Omental fat pad (tissue), 4 donors: Measurements from ENCODE around the gene ARHGAP9. TPM values are rescaled to one million over a fixed set of nuclear protein-coding genes. Genes with fewer than 3 reads are reported as not detected.
"Not testable (repeated sequence)": the region's sequence is repeated elsewhere in the genome, so short reads cannot be mapped to it uniquely, and the experiment has no call there.

Experiments
- ATAC-seq: fragments of 150-250 bp; one replicate; pipeline ENCODE4 v1.9.1; 2016; ENCODE audit warnings: mild to moderate bottlenecking, moderate library complexity; ENCODE audit not compliant: low FRiP score
- DNase-seq: peaks from one replicate; pipeline ENCODE4 v3.0.0-alpha.2; 2019; ENCODE audit warnings: low spot score
- CTCF ChIP-seq, 3 donors: fragments of 450-650 bp; IDR thresholded peaks; one replicate each; pipeline ENCODE4 v1.5.1; 2016 to 2017; ENCODE audit warnings: antibody characterized with exemption in 3 of 3, mild to moderate bottlenecking in 3 of 3, moderate library complexity in 2 of 3
- total RNA-seq, 4 donors: library from RNA; depleted of rRNA; stranded (reverse); fragments of >200 nt; gene quantifications; one replicate each; pipeline ENCODE4 v1.1.0, GENCODE V29; 2016

The ARHGAP9 gene
- total RNA-seq, 4 donors from 2014 or later: 13.8 to 85.6 (median 29.8) TPM

DNA sequence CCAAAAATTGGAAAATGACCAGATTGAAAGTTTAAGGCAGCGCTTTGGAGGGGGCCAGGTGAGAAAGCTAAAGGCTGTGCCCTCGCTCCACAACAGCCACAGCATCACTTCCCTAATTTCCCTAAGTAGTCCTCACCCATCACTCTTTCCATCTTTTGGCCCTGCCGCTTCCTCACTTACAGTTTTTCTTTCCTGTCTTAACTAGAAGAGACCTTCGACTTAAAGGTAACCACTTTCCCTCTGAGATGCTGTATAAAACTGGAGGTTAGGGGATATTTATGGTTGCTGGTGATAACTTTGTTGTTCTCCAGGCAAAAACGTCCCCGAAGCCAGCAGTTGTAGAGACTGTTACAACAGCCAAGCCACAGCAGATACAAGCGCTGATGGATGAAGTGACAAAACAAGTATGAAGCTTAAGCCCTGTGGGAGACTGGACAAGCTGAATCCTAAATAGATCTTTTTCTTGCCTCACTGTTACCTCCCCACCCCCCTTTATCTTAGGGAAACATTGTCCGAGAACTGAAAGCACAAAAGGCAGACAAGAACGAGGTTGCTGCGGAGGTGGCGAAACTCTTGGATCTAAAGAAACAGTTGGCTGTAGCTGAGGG is 36.4 kb upstream of the ARHGAP9 start:
- DNase-seq (no peak), ATAC-seq (no peak)
- TF ChIP-seq CTCF (IDR thresholded peaks at IDR 0.05): no peak

- no peak for ATAC-seq
- no peak for TF ChIP-seq CTCF (IDR thresholded peaks at IDR 0.05)
- DNase-seq: no peak
Observed at GRCh38 chr12:57515408-57515933, 35.8 kb upstream of the ARHGAP9 start.

DNA sequence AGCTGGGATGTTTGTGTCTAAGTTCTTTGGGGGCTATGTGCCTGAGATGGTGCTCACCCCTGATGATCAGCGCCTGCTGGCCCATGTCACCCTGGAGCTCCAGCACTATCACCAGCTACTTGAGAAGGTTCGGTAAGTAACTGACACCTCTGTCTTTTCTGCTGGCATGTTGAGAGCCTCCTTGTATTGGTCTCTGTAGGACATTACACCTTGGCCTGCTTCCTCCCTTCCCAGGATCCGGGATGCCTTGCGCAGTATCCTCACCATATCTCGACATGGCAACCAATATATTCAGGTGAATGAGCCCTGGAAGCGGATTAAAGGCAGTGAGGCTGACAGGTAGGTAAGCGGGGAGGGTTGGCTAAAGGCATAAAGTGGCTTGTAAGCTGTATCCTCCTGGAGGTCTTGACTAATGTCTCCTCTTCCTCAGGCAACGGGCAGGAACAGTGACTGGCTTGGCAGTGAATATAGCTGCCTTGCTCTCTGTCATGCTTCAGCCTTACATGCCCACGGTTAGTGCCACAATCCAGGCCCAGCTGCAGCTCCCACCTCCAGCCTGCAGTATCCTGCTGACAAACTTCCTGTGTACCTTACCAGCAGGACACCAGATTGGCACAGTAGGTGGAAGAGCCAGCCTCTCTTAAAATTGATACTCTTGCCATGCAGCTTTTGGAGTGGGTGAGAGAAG is 35.2 kb upstream of the ARHGAP9 start:
- no peak for ATAC-seq
- DNase-seq: no peak
- TF ChIP-seq CTCF (IDR thresholded peaks at IDR 0.05): no peak

GRCh38 chr12:57514246-57514645 is 34.6 kb upstream of the ARHGAP9 start:
- not testable (repeated sequence) for ATAC-seq, DNase-seq

DNA sequence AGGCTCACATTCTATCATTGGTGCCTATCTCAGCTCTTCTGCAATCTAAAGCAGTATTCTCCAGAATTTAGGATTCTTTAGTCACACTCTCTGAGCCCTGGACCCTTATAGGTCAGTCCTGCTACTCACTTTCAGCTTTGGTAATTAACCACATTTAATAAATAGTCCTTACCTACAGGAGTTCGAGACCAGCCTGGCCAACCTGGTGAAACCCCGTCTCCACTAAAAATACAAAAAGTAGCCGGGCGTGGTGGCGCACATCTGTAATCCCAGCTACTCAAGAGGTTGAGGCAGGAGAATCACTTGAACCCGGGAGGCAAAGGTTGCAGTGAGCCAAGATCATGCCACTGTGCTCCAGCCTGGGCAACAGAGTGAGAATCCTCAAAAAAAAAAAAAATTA is 34.0 kb upstream of the ARHGAP9 start:
- DNase-seq, ATAC-seq: not testable (repeated sequence)

DNA sequence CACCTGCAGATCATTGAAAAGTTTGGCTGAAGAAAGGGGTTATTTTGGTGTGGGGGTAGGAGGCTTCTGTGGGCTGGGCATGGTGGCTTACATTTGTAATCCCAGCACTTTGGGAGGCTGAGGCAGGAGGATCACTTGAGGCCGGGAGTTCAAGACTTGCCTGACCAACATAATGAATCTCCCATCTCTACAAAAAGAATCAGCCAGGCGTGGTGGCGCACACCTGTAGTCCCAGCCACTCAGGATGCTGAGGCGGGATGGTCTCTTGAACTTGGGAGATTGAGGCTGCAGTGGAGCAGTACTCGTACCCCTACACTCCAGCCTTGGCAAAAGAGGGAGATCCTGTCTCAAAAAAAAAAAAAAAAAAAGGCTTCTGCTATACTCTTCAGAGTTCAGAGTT is 33.6 kb upstream of the ARHGAP9 start:
- TF ChIP-seq CTCF (IDR thresholded peaks at IDR 0.05): no peak
- no peak for ATAC-seq
- no peak for DNase-seq

GRCh38 chr12:57512665-57513064 is 33.0 kb upstream of the ARHGAP9 start:
- ATAC-seq (no peak), DNase-seq (no peak)
- TF ChIP-seq CTCF (IDR thresholded peaks at IDR 0.05): no peak
